ENCODE data around the gene COMMD3.

The COMMD3 gene

DNA sequence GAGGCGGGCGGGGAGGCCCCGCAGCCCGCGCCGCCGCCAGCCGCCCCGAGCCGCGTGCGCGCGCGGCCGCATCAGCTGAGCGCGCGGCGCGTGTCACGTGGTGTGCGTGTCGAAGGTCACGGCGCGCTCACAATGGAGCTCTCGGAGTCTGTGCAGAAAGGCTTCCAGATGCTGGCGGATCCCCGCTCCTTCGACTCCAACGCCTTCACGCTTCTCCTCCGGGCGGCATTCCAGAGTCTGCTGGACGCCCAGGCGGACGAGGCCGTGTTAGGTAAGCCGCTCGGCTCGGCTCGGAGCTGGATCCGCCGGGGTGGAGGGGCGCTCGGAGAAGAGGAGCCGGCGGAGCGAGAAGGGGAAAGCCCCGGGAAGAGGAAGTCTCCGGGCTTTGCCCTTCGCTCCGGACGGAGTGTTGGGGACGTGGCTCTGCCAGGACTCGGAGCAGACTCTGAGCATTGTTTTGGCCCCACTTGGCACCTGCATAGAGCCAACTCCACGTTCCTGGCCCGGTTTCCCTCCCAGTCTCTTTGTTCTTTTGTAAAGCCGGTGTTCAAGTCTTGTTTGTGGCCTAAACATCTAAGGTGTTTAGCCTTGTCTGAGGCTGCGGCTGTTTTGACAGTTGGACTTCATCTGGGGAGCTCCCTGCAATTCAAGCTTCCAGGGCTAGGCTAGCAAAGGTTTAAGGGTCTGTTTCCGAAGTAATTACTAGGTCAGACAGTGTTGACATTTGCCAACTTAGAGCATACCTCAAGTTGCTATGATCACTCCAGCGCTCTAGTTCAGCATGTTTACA, at the start of gene COMMD3:
Gene COMMD3, plus strand, starts transcription at position 103 of the 790 bp plus-strand sequence. Its CDS starts 30 bp downstream, at position 133.
- peak; percentile 58 for DNase-seq (ENCODE audit: extremely low read depth, low read depth)

GRCh38 chr10:22268503-22268902, 47.7 kb upstream of the COMMD3 start:
- TF ChIP-seq CTCF (IDR thresholded peaks at IDR 0.05; ENCODE audit: low read depth, low read length), result no peak
- no peak for DNase-seq (ENCODE audit: extremely low read depth, low read depth)

More for the DNA sequence above, at the start of gene COMMD3:
- no peak for TF ChIP-seq CTCF (IDR thresholded peaks at IDR 0.05; ENCODE audit: low read depth, low read length)

GRCh38 chr10:22271786-22272185, 44.4 kb upstream of the COMMD3 start:
- no peak for DNase-seq (ENCODE audit: extremely low read depth, low read depth)
- TF ChIP-seq CTCF (IDR thresholded peaks at IDR 0.05; ENCODE audit: low read depth, low read length), result no peak

GRCh38 chr10:22278441-22278782, 37.8 kb upstream of the COMMD3 start:
- DNase-seq (ENCODE audit: extremely low read depth, low read depth), result no peak
- TF ChIP-seq CTCF (IDR thresholded peaks at IDR 0.05; ENCODE audit: low read depth, low read length), result no peak

DNA sequence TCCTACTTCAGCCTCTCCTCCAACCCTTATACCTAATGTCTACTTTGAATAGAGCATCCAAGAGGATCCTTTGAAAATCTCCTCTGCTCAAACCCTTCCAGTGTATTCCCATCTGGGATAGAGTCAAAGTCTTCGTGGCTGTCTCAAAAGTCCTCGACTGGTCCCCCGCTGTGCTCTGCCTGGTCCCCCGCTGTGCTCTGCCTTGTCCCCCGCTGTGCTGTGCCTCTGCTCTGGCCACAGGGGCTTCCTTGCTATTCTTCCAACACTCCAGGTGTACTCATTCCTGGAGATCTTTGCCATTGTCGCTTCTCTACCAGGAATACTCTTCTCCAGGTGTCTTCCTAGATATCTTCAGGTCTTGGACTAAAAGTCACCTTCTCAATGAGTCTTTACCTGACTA, 36.1 kb upstream of the COMMD3 start:
- no peak for DNase-seq (ENCODE audit: extremely low read depth, low read depth)

DNA sequence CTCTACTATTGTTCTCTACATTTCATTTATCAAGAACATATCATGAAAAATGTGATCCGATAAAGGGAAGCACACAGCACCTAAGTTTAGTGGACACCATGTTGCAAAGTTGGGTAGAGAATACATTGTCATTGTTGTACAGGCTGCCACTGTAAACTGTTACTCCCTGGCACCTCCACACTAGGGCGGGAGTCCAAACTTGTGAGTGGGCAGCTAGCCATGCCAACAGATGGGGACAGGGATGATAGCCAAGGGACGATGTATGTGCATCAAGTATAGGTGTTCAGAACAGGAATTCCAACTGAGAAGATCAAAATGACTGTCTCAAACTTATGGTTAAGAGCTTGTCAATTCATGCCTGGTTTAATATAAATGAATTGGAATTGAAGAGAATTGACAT, 31.1 kb upstream of the COMMD3 start:
- TF ChIP-seq CTCF (IDR thresholded peaks at IDR 0.05; ENCODE audit: low read depth, low read length), result no peak
- no peak for DNase-seq (ENCODE audit: extremely low read depth, low read depth)

More for the DNA sequence above, 36.1 kb upstream of the COMMD3 start:
- TF ChIP-seq CTCF (IDR thresholded peaks at IDR 0.05; ENCODE audit: low read depth, low read length), result no peak

DNA sequence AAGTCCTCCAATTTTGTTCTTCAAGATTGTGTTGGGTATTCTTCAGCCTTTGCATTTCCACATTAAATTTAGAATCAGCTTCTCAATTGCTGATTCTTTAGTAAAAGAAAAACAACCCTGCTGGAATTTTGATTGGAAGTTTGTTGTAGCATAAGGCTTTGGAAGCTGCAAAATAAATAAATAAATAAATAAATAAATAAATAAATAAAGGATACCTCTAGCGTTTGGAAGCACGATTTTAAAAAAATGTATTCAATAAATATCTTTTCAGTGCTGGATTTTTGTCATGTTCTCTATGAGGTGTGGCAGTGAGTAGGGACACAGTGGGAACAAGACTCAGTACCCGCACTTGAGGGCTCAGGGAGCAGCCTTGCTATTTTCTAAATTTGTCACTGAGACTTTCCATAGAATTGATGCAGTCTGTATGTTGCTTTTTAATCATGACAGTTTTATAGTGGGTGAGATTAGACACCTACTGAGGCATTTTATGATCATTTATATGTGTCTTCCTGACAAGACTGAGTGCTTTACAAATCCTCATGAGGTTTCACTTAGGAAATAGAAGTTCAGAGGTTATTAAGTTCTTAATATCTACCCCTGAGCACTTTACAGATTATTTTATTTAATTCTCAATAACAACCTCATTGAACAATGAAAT, 22.3 kb upstream of the COMMD3 start:
- DNase-seq (ENCODE audit: extremely low read depth, low read depth), result no peak
- no peak for TF ChIP-seq CTCF (IDR thresholded peaks at IDR 0.05; ENCODE audit: low read depth, low read length)

Data from AG09319 (cell line).